Body of pancreas (tissue), 4 donors: ENCODE measurements around the gene TMEM151B. TPM values are rescaled to one million over a fixed set of nuclear protein-coding genes. Genes with fewer than 3 reads are reported as not detected.

Experiments used
- ATAC-seq: fragments of 150-250 bp; one replicate; pipeline ENCODE4 v1.9.1; 2016
- DNase-seq, 4 donors: peaks; one replicate each; pipeline ENCODE4 v3.0.0-alpha.2; 2019
- H3K27ac ChIP-seq, 4 donors: fragments of 200-600 bp; sonication (generic); 1 replicate in 3 of 4; 2 replicates in 1 of 4; pipeline versions ENCODE4 v1.5.1 to v1.6.1; 2016 to 2019; ENCODE audit warnings: mild to moderate bottlenecking in 1 of 4, mixed read lengths in 1 of 4, moderate library complexity in 1 of 4
- H3K27me3 ChIP-seq, 2 donors: fragments of 200-600 bp; sonication (generic); one replicate each; pipeline ENCODE4 v1.6.0; 2016; ENCODE audit warnings: mild to moderate bottlenecking in 1 of 2
- H3K36me3 ChIP-seq, 2 donors: fragments of 200-600 bp; sonication (generic); replicated peaks in 1 of 2; 2 replicates each; pipeline ENCODE4 v1.5.1; 2016; ENCODE audit warnings: low read depth in 2 of 2; ENCODE audit not compliant: insufficient read depth in 1 of 2
- H3K4me1 ChIP-seq: fragments of 200-600 bp; sonication (generic); one replicate; pipeline ENCODE4 v1.6.0; 2016
- H3K4me3 ChIP-seq, 2 donors: fragments of 200-600 bp; sonication (generic); 1 replicate in 1 of 2; 2 replicates in 1 of 2; pipeline ENCODE4 v1.5.1; 2016 to 2019
- H3K9me3 ChIP-seq, 3 donors: fragments of 200-600 bp; sonication (generic); 1 replicate in 2 of 3; 2 replicates in 1 of 3; pipeline ENCODE4 v1.5.1; 2016
- CTCF ChIP-seq, 7 experiments: fragments of 450-650 bp in 4 of 7; fragments of 200-600 bp in 3 of 7; sonication (generic) in 3 of 7; IDR thresholded peaks; one replicate each; pipeline ENCODE4 v1.5.1; 2016 to 2019; ENCODE audit warnings: antibody characterized with exemption in 7 of 7
- POLR2A ChIP-seq, 3 donors: fragments of 450-650 bp; IDR thresholded peaks; one replicate each; pipeline ENCODE4 v1.6.1; 2016; ENCODE audit warnings: antibody characterized with exemption in 3 of 3, mild to moderate bottlenecking in 2 of 3
- WGBS, 2 donors: methylation state at CpG; one replicate each; pipeline ENCODE4 v1.1.5; 2017; 5-methylcytosine and 5-hydroxymethylcytosine counted together
- intact Hi-C: fragments of 100-400 bp; cut with DNase I; formaldehyde crosslinking; loops from one replicate; pipeline ENCODE4 v1.15.1; 2023
- total RNA-seq, 2 donors: library from RNA; depleted of rRNA; stranded (reverse); fragments of >200 nt; gene quantifications; one replicate each; pipeline ENCODE4 v1.1.0, GENCODE V29; 2016

TMEM151B gene
- total RNA-seq, 2 donors from 2014 or later, result under 0.01 to 0.66 TPM

GRCh38 chr6:44275271-44275748, 5.1 kb downstream of the TMEM151B start:
- WGBS, 2 donors, result 74 to 83% methylated on average over 41 to 59 of the region's 59 CpGs
- H3K27me3 ChIP-seq, result peaks cover 0 to 15% of the 10 kb centered on the region in 2 donors
- no peak for TF ChIP-seq POLR2A (IDR thresholded peaks at IDR 0.05)
- TF ChIP-seq CTCF (IDR thresholded peaks at IDR 0.05), result no peak
- no peak overlapping the region for H3K27ac ChIP-seq
- no peaks in the 10 kb centered on the region for H3K36me3 ChIP-seq
- intact Hi-C loops, result no loop called here
- H3K4me1 ChIP-seq, result peaks cover 12% of the 10 kb centered on the region
- H3K9me3 ChIP-seq, result no peaks in the 10 kb centered on the region
- no peak overlapping the region for H3K4me3 ChIP-seq
- no peak for DNase-seq
- ATAC-seq, result no peak

GRCh38 chr6:44275749-44276648, 5.7 kb downstream of the TMEM151B start:
- DNase-seq (peak in 1 of 4 donors; percentile 42), ATAC-seq (peak; percentile 42)
- 11% methylated on average over 109 of the region's 109 CpGs; no CpG with 5 or more reads in 1 of the 2 donors for WGBS, 2 donors
- H3K27me3 ChIP-seq, result peaks cover 0 to 15% of the 10 kb centered on the region in 2 donors
- peaks cover 12% of the 10 kb centered on the region for H3K4me1 ChIP-seq
- H3K9me3 ChIP-seq, result no peaks in the 10 kb centered on the region
- intact Hi-C loops, result no loop called here
- no peaks in the 10 kb centered on the region for H3K36me3 ChIP-seq
- no peak overlapping the region for H3K4me3 ChIP-seq
- no peak overlapping the region for H3K27ac ChIP-seq
- TF ChIP-seq POLR2A (IDR thresholded peaks at IDR 0.05), result no peak
- TF ChIP-seq CTCF (IDR thresholded peaks at IDR 0.05), result no peak

- intact Hi-C loops, result no loop called here
- ATAC-seq (no peak), DNase-seq (no peak)
- Histone ChIP-seq H3K27ac (no peak overlapping the region), H3K4me3 (no peak overlapping the region), H3K9me3 (no peaks in the 10 kb centered on the region), H3K36me3 (no peaks in the 10 kb centered on the region), H3K27me3 (peaks cover 0 to 15% of the 10 kb centered on the region in 2 donors), H3K4me1 (peaks cover 12% of the 10 kb centered on the region)
- 69 to 82% methylated on average over 22 to 23 of the region's 23 CpGs for WGBS, 2 donors
- no peak for TF ChIP-seq POLR2A (IDR thresholded peaks at IDR 0.05)
- TF ChIP-seq CTCF (IDR thresholded peaks at IDR 0.05), result no peak
These were observed 6.7 kb downstream of the TMEM151B start for GRCh38 chr6:44276667-44277640.

GRCh38 chr6:44277763-44278162, 7.5 kb downstream of the TMEM151B start:
- intact Hi-C loops, result no loop called here
- Histone ChIP-seq H3K4me1 (peaks cover 12% of the 10 kb centered on the region), H3K9me3 (no peaks in the 10 kb centered on the region), H3K4me3 (no peak overlapping the region), H3K27ac (no peak overlapping the region), H3K36me3 (no peaks in the 10 kb centered on the region), H3K27me3 (peaks cover 0 to 15% of the 10 kb centered on the region in 2 donors)
- DNase-seq (no peak), ATAC-seq (no peak)
- 68 to 76% methylated on average over 7 of the region's 7 CpGs for WGBS, 2 donors
- TF ChIP-seq CTCF (IDR thresholded peaks at IDR 0.05), result no peak
- TF ChIP-seq POLR2A (IDR thresholded peaks at IDR 0.05), result no peak
